ENCODE data around the gene CSF3R. TPM values are rescaled to one million over a fixed set of nuclear protein-coding genes. Genes with fewer than 3 reads are reported as not detected.

CSF3R gene
- total and polyA plus RNA-seq, 8 donors = 5.7 to 334 (median 10.7) TPM

DNA sequence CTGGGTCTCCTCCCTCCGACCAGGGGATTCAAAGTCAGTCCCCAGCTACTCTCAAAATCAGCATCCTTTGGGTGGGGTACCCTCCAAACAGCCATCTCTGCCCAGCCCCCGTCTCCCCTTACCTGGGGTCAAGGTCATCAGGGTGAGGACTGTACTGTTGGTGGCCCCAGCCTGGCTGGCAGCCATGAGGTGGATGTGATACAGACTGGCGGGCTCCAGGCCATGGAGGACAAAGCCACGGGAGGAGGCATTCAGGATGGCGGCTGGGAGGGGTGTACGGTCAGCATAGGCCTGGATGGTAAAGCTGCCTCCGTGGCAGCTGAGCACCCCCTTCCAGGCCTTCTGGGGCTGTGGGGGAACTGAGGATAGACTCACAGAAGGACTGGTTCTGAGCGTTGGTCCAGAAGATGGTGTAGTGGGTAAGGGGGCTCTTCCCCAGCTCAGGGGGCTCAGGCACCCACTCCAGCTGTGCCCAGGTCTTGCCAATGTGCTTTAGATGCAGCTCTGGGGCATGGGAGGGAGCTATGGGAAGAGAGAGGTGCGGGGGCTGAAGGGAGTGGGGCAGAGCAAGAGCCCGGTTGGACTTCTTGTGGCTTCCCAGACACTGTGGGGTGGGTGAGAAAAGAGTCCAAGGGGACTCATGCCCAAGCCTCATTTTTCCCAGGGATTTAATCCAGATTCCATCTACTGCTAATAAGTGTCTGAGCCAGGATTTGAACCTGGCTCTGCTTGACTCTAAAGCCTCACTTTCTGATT, 14.8 kb downstream of the CSF3R start:
- Histone ChIP-seq H3K27ac (no peak overlapping the region), H3K36me3 (peaks cover 0 to 67% of the 10 kb centered on the region in 2 donors), H3K9me3 (no peaks in the 10 kb centered on the region), H3K27me3 (no peaks in the 10 kb centered on the region), H3K4me3 (no peak overlapping the region), H3K4me1 (peaks cover 16 to 31% of the 10 kb centered on the region in 2 donors)
- no peak for ATAC-seq
- intact Hi-C loops (cut with DNase I) = no loop called here
- TF ChIP-seq, protein P1, sequence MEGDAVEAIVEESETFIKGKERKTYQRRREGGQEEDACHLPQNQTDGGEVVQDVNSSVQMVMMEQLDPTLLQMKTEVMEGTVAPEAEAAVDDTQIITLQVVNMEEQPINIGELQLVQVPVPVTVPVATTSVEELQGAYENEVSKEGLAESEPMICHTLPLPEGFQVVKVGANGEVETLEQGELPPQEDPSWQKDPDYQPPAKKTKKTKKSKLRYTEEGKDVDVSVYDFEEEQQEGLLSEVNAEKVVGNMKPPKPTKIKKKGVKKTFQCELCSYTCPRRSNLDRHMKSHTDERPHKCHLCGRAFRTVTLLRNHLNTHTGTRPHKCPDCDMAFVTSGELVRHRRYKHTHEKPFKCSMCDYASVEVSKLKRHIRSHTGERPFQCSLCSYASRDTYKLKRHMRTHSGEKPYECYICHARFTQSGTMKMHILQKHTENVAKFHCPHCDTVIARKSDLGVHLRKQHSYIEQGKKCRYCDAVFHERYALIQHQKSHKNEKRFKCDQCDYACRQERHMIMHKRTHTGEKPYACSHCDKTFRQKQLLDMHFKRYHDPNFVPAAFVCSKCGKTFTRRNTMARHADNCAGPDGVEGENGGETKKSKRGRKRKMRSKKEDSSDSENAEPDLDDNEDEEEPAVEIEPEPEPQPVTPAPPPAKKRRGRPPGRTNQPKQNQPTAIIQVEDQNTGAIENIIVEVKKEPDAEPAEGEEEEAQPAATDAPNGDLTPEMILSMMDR (IDR thresholded peaks at IDR 0.05) = no peak
- DNase-seq = no peak

DNA sequence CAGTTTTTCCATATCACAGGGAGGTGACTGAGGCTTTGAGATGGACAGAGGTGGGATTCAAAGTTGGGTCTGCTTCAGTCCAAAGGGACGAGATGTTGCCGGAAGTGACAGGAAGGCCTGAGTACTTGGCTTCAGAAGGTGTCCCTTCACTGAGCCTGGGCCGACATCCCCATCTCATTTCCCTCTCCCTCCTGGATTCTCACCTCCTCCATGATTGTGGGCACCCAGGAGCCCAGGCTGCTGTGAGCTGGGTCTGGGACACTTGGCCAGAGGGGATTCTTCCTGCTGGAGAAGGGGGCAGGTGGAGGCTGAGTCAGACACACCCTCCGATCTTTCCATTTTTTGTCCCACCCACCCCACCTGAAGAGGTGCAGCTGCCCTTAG, 15.7 kb downstream of the CSF3R start:
- TF ChIP-seq, protein P1 (IDR thresholded peaks at IDR 0.05) = no peak
- H3K4me1 ChIP-seq = peaks cover 16 to 39% of the 10 kb centered on the region in 2 donors
- H3K36me3 ChIP-seq = peaks cover 0 to 58% of the 10 kb centered on the region in 2 donors
- intact Hi-C loops (cut with DNase I) = no loop called here
- H3K9me3 ChIP-seq = no peaks in the 10 kb centered on the region
- ATAC-seq (no peak), DNase-seq (no peak)
- peak overlapping the region in 1 of 2 donors; percentile 91 for H3K27ac ChIP-seq
- H3K4me3 ChIP-seq = no peak overlapping the region
- no peaks in the 10 kb centered on the region for H3K27me3 ChIP-seq

DNA sequence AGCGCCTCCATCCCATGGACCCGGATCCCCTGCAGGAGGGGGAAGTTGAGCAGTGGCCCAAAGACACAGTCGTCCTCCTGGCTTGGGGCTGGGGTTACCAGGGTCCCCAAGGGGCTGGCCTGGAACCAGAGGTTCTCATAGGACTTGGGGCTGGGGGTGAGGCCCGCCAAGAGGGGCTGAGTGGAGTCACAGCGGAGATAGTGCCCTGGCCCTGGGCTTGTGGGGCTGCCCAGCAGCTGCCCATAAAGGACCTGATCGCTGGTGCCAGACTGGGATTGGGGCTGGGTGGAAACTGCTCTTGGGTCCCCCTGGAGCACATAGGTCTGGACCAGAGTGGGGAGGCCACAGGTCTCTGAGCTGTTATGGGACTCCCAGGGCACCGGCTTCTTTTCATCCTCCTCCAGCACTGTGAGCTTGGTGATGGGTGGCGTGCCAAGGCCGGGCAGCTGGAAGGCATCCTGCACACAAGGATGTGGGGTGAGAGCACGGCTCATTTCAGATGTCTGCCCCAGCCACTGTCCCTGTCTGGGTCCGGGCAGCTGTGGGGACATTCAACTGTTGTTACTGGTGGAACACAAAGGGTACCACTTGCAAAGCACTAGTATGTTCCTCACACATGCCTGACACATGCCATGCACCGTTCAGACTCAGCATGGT, 16.2 kb downstream of the CSF3R start:
- peak overlapping the region in 1 of 2 donors; percentile 91 for H3K27ac ChIP-seq
- no peaks in the 10 kb centered on the region for H3K27me3 ChIP-seq
- TF ChIP-seq, protein P1 (IDR thresholded peaks at IDR 0.05) = no peak
- DNase-seq = no peak
- peaks cover 16 to 41% of the 10 kb centered on the region in 2 donors for H3K4me1 ChIP-seq
- ATAC-seq = no peak
- H3K4me3 ChIP-seq = no peak overlapping the region
- intact Hi-C loops (cut with DNase I) = no loop called here
- no peaks in the 10 kb centered on the region for H3K9me3 ChIP-seq
- H3K36me3 ChIP-seq = peaks cover 0 to 55% of the 10 kb centered on the region in 2 donors

DNA sequence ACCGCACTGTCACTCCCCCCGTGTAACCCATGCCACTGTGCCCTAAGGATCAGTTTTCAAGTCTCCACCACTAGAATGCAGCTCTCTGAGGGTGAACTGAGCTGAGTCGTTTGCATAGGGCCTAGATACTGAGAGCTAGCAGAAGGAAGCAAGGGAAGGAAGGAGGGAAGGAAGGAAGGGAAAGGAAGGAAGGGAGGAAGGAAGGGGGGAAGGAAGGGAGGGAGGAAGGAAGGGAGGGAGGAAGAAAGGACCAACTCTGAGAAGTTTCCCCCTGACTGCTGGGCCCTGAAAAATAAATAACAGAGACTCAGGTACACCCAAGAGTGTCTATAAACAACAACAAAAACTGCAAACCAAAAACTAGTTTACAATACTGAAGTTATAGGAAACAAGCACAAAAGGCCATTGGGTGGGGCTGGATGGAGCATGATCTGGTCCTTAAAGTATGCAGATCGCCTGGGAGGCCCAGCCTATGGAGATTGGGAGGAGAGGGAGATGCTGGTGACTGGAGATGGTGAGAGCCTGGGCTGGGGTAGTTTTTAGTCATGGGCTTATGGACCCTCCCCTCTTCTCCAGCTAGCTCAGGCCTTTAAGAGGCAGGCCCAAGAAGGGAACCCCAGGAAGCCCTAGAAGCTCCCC, 16.9 kb downstream of the CSF3R start:
- Histone ChIP-seq H3K36me3 (peaks cover 0 to 55% of the 10 kb centered on the region in 2 donors), H3K4me1 (peaks cover 16 to 41% of the 10 kb centered on the region in 2 donors), H3K27ac (peak overlapping the region in 1 of 2 donors; percentile 91), H3K27me3 (no peaks in the 10 kb centered on the region), H3K4me3 (no peak overlapping the region), H3K9me3 (no peaks in the 10 kb centered on the region)
- intact Hi-C loops (cut with DNase I) = no loop called here
- TF ChIP-seq, protein P1 (IDR thresholded peaks at IDR 0.05) = no peak
- DNase-seq (no peak), ATAC-seq (no peak)

All from left lung (tissue), 10 donors.